Thyroid gland (tissue), 4 donors: ENCODE results near the gene RPL13A. TPM values are rescaled to one million over a fixed set of nuclear protein-coding genes. Genes with fewer than 3 reads are reported as not detected.

Source experiments
- DNase-seq, 2 donors: peaks; one replicate each; pipeline ENCODE4 v3.0.0-alpha.2; 2019
- H3K27ac ChIP-seq, 3 donors: fragments of 200-600 bp; sonication (generic); 1 replicate in 2 of 3; 2 replicates in 1 of 3; pipeline ENCODE4 v1.5.1; 2016 to 2019; ENCODE audit warnings: mild to moderate bottlenecking in 1 of 3, moderate library complexity in 1 of 3
- H3K27me3 ChIP-seq: fragments of 200-600 bp; sonication (generic); one replicate; pipeline ENCODE4 v1.5.1; 2019
- H3K36me3 ChIP-seq, 2 donors: fragments of 200-600 bp; sonication (generic); one replicate each; pipeline ENCODE4 v1.5.1; 2016 to 2019
- H3K4me1 ChIP-seq, 2 donors: fragments of 200-600 bp; sonication (generic); one replicate each; pipeline ENCODE4 v1.5.1; 2017 to 2019
- H3K4me3 ChIP-seq, 3 donors: fragments of 200-600 bp; sonication (generic); replicated peaks in 1 of 3; 1 replicate in 2 of 3; 2 replicates in 1 of 3; pipeline ENCODE4 v1.5.1; 2016; ENCODE audit warnings: mild to moderate bottlenecking in 1 of 3
- H3K9me3 ChIP-seq: fragments of 200-600 bp; sonication (generic); one replicate; pipeline ENCODE4 v1.5.1; 2017
- POLR2A ChIP-seq, 2 donors: fragments of 450-650 bp; IDR thresholded peaks; one replicate each; pipeline ENCODE4 v1.6.1; 2017; ENCODE audit warnings: antibody characterized with exemption in 2 of 2, mild to moderate bottlenecking in 2 of 2, moderate library complexity in 1 of 2
- WGBS, 2 donors: methylation state at CpG; one replicate each; pipeline ENCODE4 v1.1.5; 2017; 5-methylcytosine and 5-hydroxymethylcytosine counted together
- intact Hi-C: fragments of 100-400 bp; cut with DNase I; formaldehyde crosslinking; loops from one replicate; pipeline ENCODE4 v1.15.1; 2023
- total RNA-seq, 4 donors: library from RNA; depleted of rRNA; stranded (reverse); fragments of >200 nt; gene quantifications; one replicate each; pipeline ENCODE4 v1.2.3, GENCODE V29; 2016
- TF ChIP-seq, protein P1 (sequence below), 6 experiments: fragments of 200-600 bp in 3 of 6; fragments of 450-650 bp in 3 of 6; sonication (generic) in 3 of 6; IDR thresholded peaks; one replicate each; pipeline ENCODE4 v1.5.1; 2016 to 2019; ENCODE audit warnings: antibody characterized with exemption in 6 of 6, mild to moderate bottlenecking in 2 of 6, inconsistent platforms in 1 of 6, moderate library complexity in 1 of 6

RPL13A gene
- total RNA-seq, 4 donors from 2014 or later: 1,542 to 2,853 (median 2,123) TPM

- 8 to 9% methylated on average over 15 to 37 of the region's 56 CpGs for WGBS, 2 donors
- Histone ChIP-seq H3K9me3 (no peaks in the 10 kb centered on the region), H3K4me3 (no peak within 1 kb of the TSS), H3K27ac (peak within 1 kb of the TSS in 2 of 3 donors; percentile 69 to 79), H3K36me3 (no peaks in the 10 kb centered on the region), H3K27me3 (peaks cover 9% of the 10 kb centered on the region), H3K4me1 (peaks cover 0 to 7% of the 10 kb centered on the region in 2 donors)
- intact Hi-C loops: no loop called here
- no peak for DNase-seq
- TF ChIP-seq POLR2A (IDR thresholded peaks at IDR 0.05): no peak
- TF ChIP-seq, protein P1, sequence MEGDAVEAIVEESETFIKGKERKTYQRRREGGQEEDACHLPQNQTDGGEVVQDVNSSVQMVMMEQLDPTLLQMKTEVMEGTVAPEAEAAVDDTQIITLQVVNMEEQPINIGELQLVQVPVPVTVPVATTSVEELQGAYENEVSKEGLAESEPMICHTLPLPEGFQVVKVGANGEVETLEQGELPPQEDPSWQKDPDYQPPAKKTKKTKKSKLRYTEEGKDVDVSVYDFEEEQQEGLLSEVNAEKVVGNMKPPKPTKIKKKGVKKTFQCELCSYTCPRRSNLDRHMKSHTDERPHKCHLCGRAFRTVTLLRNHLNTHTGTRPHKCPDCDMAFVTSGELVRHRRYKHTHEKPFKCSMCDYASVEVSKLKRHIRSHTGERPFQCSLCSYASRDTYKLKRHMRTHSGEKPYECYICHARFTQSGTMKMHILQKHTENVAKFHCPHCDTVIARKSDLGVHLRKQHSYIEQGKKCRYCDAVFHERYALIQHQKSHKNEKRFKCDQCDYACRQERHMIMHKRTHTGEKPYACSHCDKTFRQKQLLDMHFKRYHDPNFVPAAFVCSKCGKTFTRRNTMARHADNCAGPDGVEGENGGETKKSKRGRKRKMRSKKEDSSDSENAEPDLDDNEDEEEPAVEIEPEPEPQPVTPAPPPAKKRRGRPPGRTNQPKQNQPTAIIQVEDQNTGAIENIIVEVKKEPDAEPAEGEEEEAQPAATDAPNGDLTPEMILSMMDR (IDR thresholded peaks at IDR 0.05): no peak
Observed at GRCh38 chr19:49441210-49441959, 46.0 kb upstream of the RPL13A start, which contains the start of gene SLC17A7. SLC17A7 (minus strand) TSS chr19:49441527; CDS start chr19:49441379, 148 bp downstream.

DNA sequence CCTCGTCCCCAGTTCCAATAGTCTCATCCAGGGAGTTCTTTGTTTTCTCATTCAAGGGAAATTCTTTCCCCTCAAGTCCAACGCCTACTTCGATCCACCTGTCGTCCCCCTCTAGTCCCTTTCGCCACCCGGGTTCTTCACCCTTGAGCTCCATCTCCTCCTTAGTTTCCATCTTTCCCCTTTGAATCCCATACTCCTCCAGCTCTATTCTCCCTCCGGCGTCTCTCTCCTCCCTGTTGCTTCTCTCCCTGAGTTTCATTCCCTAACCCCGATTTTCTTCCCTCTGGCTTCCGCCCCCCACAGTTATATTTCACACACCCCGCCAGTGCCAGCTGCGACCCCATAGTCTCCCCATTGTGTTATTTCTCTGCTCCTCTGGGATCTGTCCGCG is 45.5 kb upstream of the RPL13A start:
- Histone ChIP-seq H3K27me3 (peaks cover 9% of the 10 kb centered on the region), H3K27ac (peak overlapping the region in 2 of 3 donors; percentile 45 to 79), H3K4me3 (no peak overlapping the region), H3K36me3 (no peaks in the 10 kb centered on the region), H3K9me3 (no peaks in the 10 kb centered on the region), H3K4me1 (peaks cover 0 to 7% of the 10 kb centered on the region in 2 donors)
- intact Hi-C loops: loop anchor here (2.0 kb wide), 1 partner anchor 49 kb away; no protein-coding TSS in a partner anchor
- WGBS, 2 donors: 25 to 26% methylated on average over 14 of the region's 14 CpGs
- no peak for DNase-seq
- no peak for TF ChIP-seq POLR2A (IDR thresholded peaks at IDR 0.05)
- TF ChIP-seq, protein P1 (IDR thresholded peaks at IDR 0.05): no peak

- peaks cover 6% of the 10 kb centered on the region for H3K27me3 ChIP-seq
- H3K36me3 ChIP-seq: no peaks in the 10 kb centered on the region
- 11% methylated on average over 11 of the region's 11 CpGs for WGBS, 2 donors
- peak in 1 of 2 donors; percentile 30 for DNase-seq
- H3K9me3 ChIP-seq: no peaks in the 10 kb centered on the region
- TF ChIP-seq, protein P1 (IDR thresholded peaks at IDR 0.05): no peak
- no peak for TF ChIP-seq POLR2A (IDR thresholded peaks at IDR 0.05)
- peak overlapping the region in 1 of 3 donors; percentile 57 for H3K4me3 ChIP-seq
- peaks cover 0 to 7% of the 10 kb centered on the region in 2 donors for H3K4me1 ChIP-seq
- peak overlapping the region in 2 of 3 donors; percentile 69 to 79 for H3K27ac ChIP-seq
- intact Hi-C loops: loop anchor here (2.0 kb wide), 1 partner anchor 50 kb away; no protein-coding TSS in a partner anchor
Observed at GRCh38 chr19:49442354-49442753, 45.1 kb upstream of the RPL13A start.

DNA sequence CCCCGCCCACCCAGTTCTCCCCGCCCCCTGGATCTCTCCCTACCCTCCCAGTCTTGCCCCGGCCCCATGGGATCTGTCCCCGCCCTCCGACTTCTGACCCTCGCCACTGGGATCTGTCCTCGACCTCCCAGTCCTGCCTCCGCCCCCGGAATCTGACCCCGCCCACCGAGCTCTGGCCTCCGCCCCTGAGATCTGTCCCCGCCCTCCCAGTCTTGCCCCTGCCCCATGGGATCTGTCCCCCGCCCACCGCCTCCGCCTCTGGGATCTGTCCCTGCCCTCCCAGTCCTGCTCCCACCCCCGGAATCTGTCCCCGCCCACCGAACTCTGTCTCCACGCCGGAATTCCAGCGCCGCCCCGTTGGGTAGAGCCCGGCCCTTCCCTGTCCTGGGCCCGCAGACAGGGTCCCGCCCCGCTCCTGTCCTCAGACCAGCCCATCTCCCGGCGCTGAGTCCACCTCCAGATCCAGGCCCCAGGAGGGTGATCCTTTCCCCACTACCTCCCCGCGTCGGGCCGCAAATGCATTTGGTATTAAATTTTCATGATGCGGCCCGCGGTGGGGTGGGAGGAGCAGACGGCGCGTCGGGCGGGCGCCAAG is 44.5 kb upstream of the RPL13A start:
- Histone ChIP-seq H3K27me3 (peaks cover 6% of the 10 kb centered on the region), H3K27ac (peak overlapping the region in 2 of 3 donors; percentile 69 to 79), H3K4me3 (peak overlapping the region; percentile 20 to 57 (median 51)), H3K36me3 (no peaks in the 10 kb centered on the region), H3K9me3 (no peaks in the 10 kb centered on the region), H3K4me1 (peaks cover 0 to 7% of the 10 kb centered on the region in 2 donors)
- intact Hi-C loops: loop anchor here (2.0 kb wide), 1 partner anchor 50 kb away; no protein-coding TSS in a partner anchor
- peak in 1 of 2 donors; percentile 35 for TF ChIP-seq POLR2A (IDR thresholded peaks at IDR 0.05)
- TF ChIP-seq, protein P1 (IDR thresholded peaks at IDR 0.05): no peak
- DNase-seq: peak; percentile 90 to 91
- WGBS, 2 donors: 2 to 4% methylated on average over 14 to 34 of the region's 43 CpGs
